CD4-positive, CD25-positive, alpha-beta regulatory T cell (primary cell): Measurements from ENCODE around the gene SPHK2. TPM values are rescaled to one million over a fixed set of nuclear protein-coding genes. Genes with fewer than 3 reads are reported as not detected.

Experiments used
- ATAC-seq, 2 donors: fragments of 150-1000 bp; cut with Tn5 transposase; one replicate each; pipeline ENCODE4 v1.10.0; 2021; ENCODE audit warnings: low read depth in 2 of 2, moderate number of reproducible peaks in 2 of 2, moderate library complexity in 1 of 2
- DNase-seq, 3 donors: peaks; one replicate each; pipeline versions ENCODE4 v3.0.0 to v3.0.0-alpha.2; 2012 to 2022; ENCODE audit warnings: mixed read lengths in 1 of 3
- H3K27ac ChIP-seq: one replicate; pipeline ENCODE4 v1.7.0; 2013; ENCODE audit warnings: mild to moderate bottlenecking, low read length; ENCODE audit not compliant: insufficient read depth, poor library complexity, severe bottlenecking
- H3K27me3 ChIP-seq: one replicate; pipeline ENCODE4 v1.7.0; 2013; ENCODE audit warnings: low read length; ENCODE audit not compliant: control insufficient read depth, insufficient read depth
- H3K36me3 ChIP-seq: one replicate; pipeline ENCODE4 v1.7.0; 2013; ENCODE audit warnings: mild to moderate bottlenecking, low read length, moderate library complexity; ENCODE audit not compliant: control insufficient read depth, insufficient read depth
- H3K4me1 ChIP-seq: 2 replicates; pipeline ENCODE4 v1.7.0; 2013; ENCODE audit warnings: mild to moderate bottlenecking, low read length; ENCODE audit not compliant: insufficient read depth, control insufficient read depth, poor library complexity, severe bottlenecking
- H3K4me3 ChIP-seq: one replicate; pipeline ENCODE4 v1.7.0; 2013; ENCODE audit warnings: low read depth, mild to moderate bottlenecking, low read length, moderate library complexity
- H3K9me3 ChIP-seq, 2 experiments: 1 replicate in 1 of 2; 2 replicates in 1 of 2; pipeline ENCODE4 v1.7.0; 2013; ENCODE audit warnings: low read length in 2 of 2, mild to moderate bottlenecking in 1 of 2, moderate library complexity in 1 of 2; ENCODE audit not compliant: control insufficient read depth in 2 of 2
- H3K27ac Mint-ChIP-seq, 3 donors: one replicate each; pipeline ENCODE4 v1.8.0; 2020 to 2022; ENCODE audit warnings: mild to moderate bottlenecking in 3 of 3, mixed read lengths in 3 of 3, moderate library complexity in 2 of 3
- H3K27me3 Mint-ChIP-seq: one replicate; pipeline ENCODE4 v1.8.0; 2022; ENCODE audit warnings: mild to moderate bottlenecking, mixed read lengths
- H3K36me3 Mint-ChIP-seq: one replicate; pipeline ENCODE4 v1.8.0; 2020; ENCODE audit warnings: mixed read lengths
- H3K4me1 Mint-ChIP-seq, 4 donors: one replicate each; pipeline ENCODE4 v1.8.0; 2020 to 2022; ENCODE audit warnings: mixed read lengths in 4 of 4, mild to moderate bottlenecking in 1 of 4
- H3K4me3 Mint-ChIP-seq, 4 donors: one replicate each; pipeline ENCODE4 v1.8.0; 2020 to 2022; ENCODE audit warnings: mild to moderate bottlenecking in 4 of 4, mixed read lengths in 4 of 4, moderate library complexity in 3 of 4
- H3K9me3 Mint-ChIP-seq, 7 donors: one replicate each; pipeline ENCODE4 v1.8.0; 2020 to 2022; ENCODE audit warnings: mixed read lengths in 7 of 7, mild to moderate bottlenecking in 3 of 7, moderate library complexity in 2 of 7
- polyA plus RNA-seq, 4 donors: library from polyadenylated mRNA; unstranded; fragments of 300-500 nt; fragmentation: Illumina TruSeq; gene quantifications; one replicate each; pipeline ENCODE4 v1.2.3, GENCODE V29; 2021
- total RNA-seq: library from RNA; stranded (reverse); gene quantifications from one replicate; pipeline ENCODE4 v1.2.3, GENCODE V29; 2022

The SPHK2 gene
- total and polyA plus RNA-seq, 5 donors from 2014 or later: 4.8 to 13.0 (median 7.6) TPM

DNA sequence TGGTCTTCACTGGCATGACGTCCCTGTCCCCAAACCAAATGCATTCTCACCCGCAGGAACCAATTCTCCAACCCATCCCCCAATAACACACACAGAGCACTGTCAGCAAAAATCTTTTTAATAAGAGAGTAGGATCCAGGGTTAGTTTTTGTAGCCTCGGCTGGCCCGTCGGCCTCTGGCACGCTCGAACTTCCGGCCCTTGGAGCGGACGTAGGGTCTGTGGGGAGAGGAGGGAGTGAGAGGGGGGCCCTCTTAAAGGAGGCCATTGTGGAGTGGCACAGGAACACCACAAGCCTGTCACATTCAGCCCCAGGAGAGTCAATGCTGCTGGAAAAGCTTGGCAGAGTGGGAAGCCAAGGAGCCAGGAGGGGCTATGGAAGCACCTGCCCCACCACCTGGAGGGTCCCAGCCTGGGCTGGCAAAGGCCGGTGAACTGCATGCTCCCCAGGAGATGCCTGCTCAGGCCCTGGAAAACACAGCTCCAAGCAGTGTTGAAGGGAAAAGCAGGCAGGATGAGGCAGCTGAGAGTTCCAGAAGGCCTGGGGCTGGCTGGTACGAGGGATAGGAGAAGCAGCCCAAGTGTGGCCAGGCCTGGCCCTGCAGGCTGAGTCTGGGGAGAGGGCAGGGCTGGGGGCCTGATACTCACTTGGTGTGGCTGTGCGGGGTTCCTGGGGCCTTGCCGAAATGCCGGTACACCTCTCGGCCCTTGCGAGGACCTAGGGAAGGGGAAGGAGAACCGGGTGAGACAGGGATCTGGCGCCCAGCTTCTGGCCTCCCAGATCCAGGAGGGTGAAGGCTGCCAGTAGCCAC, 3.9 kb upstream of the SPHK2 start:
- H3K27ac Mint-ChIP-seq: no peak overlapping the region

GRCh38 chr19:48616041-48616436, 3.3 kb upstream of the SPHK2 start:
- no peak for ATAC-seq
- peak overlapping the region; percentile 18 for H3K27ac ChIP-seq
- no peaks in the 10 kb centered on the region for H3K27me3 ChIP-seq
- H3K4me3 Mint-ChIP-seq: peak overlapping the region; percentile 76 to 100 (median 97)
- no peaks in the 10 kb centered on the region for H3K9me3 Mint-ChIP-seq
- peaks cover 33% of the 10 kb centered on the region for H3K4me1 ChIP-seq
- peak overlapping the region in 1 of 3 donors; percentile 83 for H3K27ac Mint-ChIP-seq
- DNase-seq: no peak
- H3K27me3 Mint-ChIP-seq: no peaks in the 10 kb centered on the region
- no peaks in the 10 kb centered on the region for H3K9me3 ChIP-seq
- peaks cover 27% of the 10 kb centered on the region for H3K36me3 ChIP-seq
- no peak overlapping the region for H3K4me3 ChIP-seq
- peaks cover 4 to 51% (median 28%) of the 10 kb centered on the region in 4 donors for H3K4me1 Mint-ChIP-seq
- H3K36me3 Mint-ChIP-seq: peaks cover 17% of the 10 kb centered on the region

More for the DNA sequence above, 3.9 kb upstream of the SPHK2 start:
- H3K4me3 Mint-ChIP-seq: peak overlapping the region in 2 of 4 donors; percentile 28 to 100
- peaks cover 17% of the 10 kb centered on the region for H3K36me3 Mint-ChIP-seq
- Histone ChIP-seq H3K9me3 (no peaks in the 10 kb centered on the region), H3K27ac (no peak overlapping the region), H3K4me1 (peaks cover 33% of the 10 kb centered on the region), H3K4me3 (no peak overlapping the region), H3K36me3 (peaks cover 27% of the 10 kb centered on the region), H3K27me3 (no peaks in the 10 kb centered on the region)
- no peak for DNase-seq
- H3K4me1 Mint-ChIP-seq: peaks cover 4 to 51% (median 28%) of the 10 kb centered on the region in 4 donors
- ATAC-seq: no peak
- H3K27me3 Mint-ChIP-seq: no peaks in the 10 kb centered on the region
- H3K9me3 Mint-ChIP-seq: no peaks in the 10 kb centered on the region

- Mint-ChIP-seq H3K36me3 (peaks cover 17% of the 10 kb centered on the region), H3K27ac (peak overlapping the region in 2 of 3 donors; percentile 43 to 83), H3K9me3 (no peaks in the 10 kb centered on the region), H3K4me1 (peaks cover 4 to 51% (median 30%) of the 10 kb centered on the region in 4 donors), H3K4me3 (peak overlapping the region; percentile 97 to 100 (median 98)), H3K27me3 (no peaks in the 10 kb centered on the region)
- ATAC-seq (no peak), DNase-seq (no peak)
- Histone ChIP-seq H3K9me3 (no peaks in the 10 kb centered on the region), H3K4me3 (peak overlapping the region; percentile 32), H3K4me1 (peaks cover 33% of the 10 kb centered on the region), H3K27ac (peak overlapping the region; percentile 18), H3K27me3 (no peaks in the 10 kb centered on the region), H3K36me3 (peaks cover 27% of the 10 kb centered on the region)
Measured at GRCh38 chr19:48616491-48617056, 2.7 kb upstream of the SPHK2 start.

- peaks cover 19% of the 10 kb centered on the region for H3K36me3 Mint-ChIP-seq
- ATAC-seq (no peak), DNase-seq (no peak)
- H3K9me3 ChIP-seq: no peaks in the 10 kb centered on the region
- H3K27ac Mint-ChIP-seq: peak overlapping the region in 2 of 3 donors; percentile 96 to 97
- peak overlapping the region; percentile 86 for H3K27ac ChIP-seq
- no peaks in the 10 kb centered on the region for H3K9me3 Mint-ChIP-seq
- no peaks in the 10 kb centered on the region for H3K27me3 Mint-ChIP-seq
- peaks cover 33% of the 10 kb centered on the region for H3K4me1 ChIP-seq
- H3K27me3 ChIP-seq: no peaks in the 10 kb centered on the region
- peak overlapping the region; percentile 97 to 100 (median 98) for H3K4me3 Mint-ChIP-seq
- H3K4me3 ChIP-seq: peak overlapping the region; percentile 97
- peaks cover 4 to 54% (median 32%) of the 10 kb centered on the region in 4 donors for H3K4me1 Mint-ChIP-seq
- peaks cover 27% of the 10 kb centered on the region for H3K36me3 ChIP-seq
Measured at GRCh38 chr19:48617146-48617937, 2.0 kb upstream of the SPHK2 start.

GRCh38 chr19:48618278-48618915, 909 bp upstream of the SPHK2 start:
- Mint-ChIP-seq H3K4me1 (peaks cover 4 to 61% (median 35%) of the 10 kb centered on the region in 4 donors), H3K27ac (peak overlapping the region; percentile 96 to 98 (median 97)), H3K4me3 (peak overlapping the region; percentile 97 to 100 (median 98)), H3K9me3 (no peaks in the 10 kb centered on the region), H3K27me3 (no peaks in the 10 kb centered on the region), H3K36me3 (peaks cover 23% of the 10 kb centered on the region)
- H3K4me3 ChIP-seq: peak overlapping the region; percentile 97
- H3K9me3 ChIP-seq: no peaks in the 10 kb centered on the region
- H3K27me3 ChIP-seq: no peaks in the 10 kb centered on the region
- DNase-seq (no peak), ATAC-seq (no peak)
- peaks cover 37% of the 10 kb centered on the region for H3K4me1 ChIP-seq
- H3K27ac ChIP-seq: peak overlapping the region; percentile 86
- H3K36me3 ChIP-seq: peaks cover 27% of the 10 kb centered on the region

- DNase-seq: no peak
- H3K4me1 Mint-ChIP-seq: peaks cover 7 to 73% (median 40%) of the 10 kb centered on the region in 4 donors
- H3K4me1 ChIP-seq: peaks cover 47% of the 10 kb centered on the region
Measured at GRCh38 chr19:48619692-48620585, 633 bp downstream of the SPHK2 start.

More at GRCh38 chr19:48619692-48620585, 633 bp downstream of the SPHK2 start:
- peaks cover 26% of the 10 kb centered on the region for H3K36me3 ChIP-seq
- no peak for ATAC-seq
- no peaks in the 10 kb centered on the region for H3K27me3 ChIP-seq
- H3K36me3 Mint-ChIP-seq: peaks cover 18% of the 10 kb centered on the region
- no peaks in the 10 kb centered on the region for H3K27me3 Mint-ChIP-seq
- H3K9me3 Mint-ChIP-seq: no peaks in the 10 kb centered on the region
- H3K27ac Mint-ChIP-seq: peak overlapping the region; percentile 96 to 98 (median 97)
- H3K9me3 ChIP-seq: no peaks in the 10 kb centered on the region
- peak overlapping the region; percentile 86 for H3K27ac ChIP-seq
- peak overlapping the region; percentile 74 for H3K4me3 ChIP-seq
- peak overlapping the region; percentile 97 to 100 (median 98) for H3K4me3 Mint-ChIP-seq
